PC-3 (cell line): ENCODE data around the gene PLXDC1.

Source experiments
- EZH2phosphoT487 ChIP-seq: fragments of 300-600 bp; sonication (generic); IDR thresholded peaks from 2 replicates; pipeline ENCODE4 v1.6.1; 2018; ENCODE audit warnings: mild to moderate bottlenecking, antibody characterized with exemption, low read length, borderline replicate concordance
- TF ChIP-seq, protein P1 (sequence below): fragments of 300-600 bp; sonication (generic); conservative IDR thresholded peaks from 2 replicates; pipeline ENCODE4 v1.5.1; 2017; ENCODE audit warnings: antibody characterized with exemption, low read depth, mild to moderate bottlenecking, low read length

DNA sequence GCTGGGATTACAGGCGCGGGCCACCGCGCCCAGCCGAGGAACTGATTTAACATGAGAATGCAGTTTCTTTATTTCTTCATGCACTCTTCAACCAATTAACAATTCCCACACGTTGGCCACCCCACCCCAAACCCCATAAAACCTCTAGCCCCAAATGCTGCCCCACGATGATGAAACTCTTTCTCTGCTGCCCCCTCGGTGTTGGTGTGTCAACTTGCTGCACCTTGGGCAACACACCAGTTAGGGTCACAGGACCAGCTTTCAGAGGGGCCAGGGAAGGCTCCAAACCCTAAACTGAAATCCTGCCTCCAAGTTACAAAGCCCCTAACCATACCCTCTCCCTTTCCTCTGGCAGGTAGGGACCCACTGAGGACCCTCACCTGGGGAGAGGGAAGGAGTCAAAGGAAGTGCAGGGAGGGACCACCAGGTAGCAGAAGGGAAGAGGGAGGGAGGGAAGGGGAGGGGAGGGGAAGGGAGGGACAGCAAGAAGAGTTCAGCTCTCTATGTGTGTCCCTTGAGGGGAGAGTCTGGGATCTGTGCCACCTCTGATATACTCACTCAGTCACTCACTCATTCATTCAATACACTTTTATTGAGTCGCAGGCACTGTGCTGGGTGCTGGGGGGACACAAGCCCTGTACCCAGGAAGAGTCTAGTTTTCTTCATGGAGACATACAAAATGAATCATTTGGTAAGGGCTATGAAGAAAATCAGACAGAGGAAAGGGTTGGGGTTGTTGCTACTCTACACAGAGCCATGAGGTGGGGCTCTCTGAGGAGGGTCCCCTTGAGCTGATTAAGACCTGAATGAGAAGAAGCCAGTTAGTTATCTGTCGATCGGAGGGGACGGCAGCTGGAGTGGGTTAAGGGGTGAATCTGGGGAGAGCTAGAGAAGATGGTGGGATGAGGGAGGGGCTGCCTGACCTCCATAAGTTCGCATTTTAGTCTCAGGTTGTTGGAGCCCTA lies 3.9 kb downstream of the PLXDC1 start:
- TF ChIP-seq, protein P1, sequence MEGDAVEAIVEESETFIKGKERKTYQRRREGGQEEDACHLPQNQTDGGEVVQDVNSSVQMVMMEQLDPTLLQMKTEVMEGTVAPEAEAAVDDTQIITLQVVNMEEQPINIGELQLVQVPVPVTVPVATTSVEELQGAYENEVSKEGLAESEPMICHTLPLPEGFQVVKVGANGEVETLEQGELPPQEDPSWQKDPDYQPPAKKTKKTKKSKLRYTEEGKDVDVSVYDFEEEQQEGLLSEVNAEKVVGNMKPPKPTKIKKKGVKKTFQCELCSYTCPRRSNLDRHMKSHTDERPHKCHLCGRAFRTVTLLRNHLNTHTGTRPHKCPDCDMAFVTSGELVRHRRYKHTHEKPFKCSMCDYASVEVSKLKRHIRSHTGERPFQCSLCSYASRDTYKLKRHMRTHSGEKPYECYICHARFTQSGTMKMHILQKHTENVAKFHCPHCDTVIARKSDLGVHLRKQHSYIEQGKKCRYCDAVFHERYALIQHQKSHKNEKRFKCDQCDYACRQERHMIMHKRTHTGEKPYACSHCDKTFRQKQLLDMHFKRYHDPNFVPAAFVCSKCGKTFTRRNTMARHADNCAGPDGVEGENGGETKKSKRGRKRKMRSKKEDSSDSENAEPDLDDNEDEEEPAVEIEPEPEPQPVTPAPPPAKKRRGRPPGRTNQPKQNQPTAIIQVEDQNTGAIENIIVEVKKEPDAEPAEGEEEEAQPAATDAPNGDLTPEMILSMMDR = no peak
- no peak for TF ChIP-seq EZH2phosphoT487
